Duodenal mucosa (tissue), 2 donors: ENCODE data around the gene QRFP.

ENCODE experiments used
- H3K27ac ChIP-seq: one replicate; pipeline ENCODE4 v1.7.0; 2013; ENCODE audit warnings: low read depth, low read length
- H3K27me3 ChIP-seq, 2 donors: one replicate each; pipeline ENCODE4 v1.7.0; 2013; ENCODE audit warnings: low read length in 2 of 2, control low read depth in 1 of 2; ENCODE audit not compliant: insufficient read depth in 2 of 2, control insufficient read depth in 1 of 2
- H3K36me3 ChIP-seq, 2 donors: one replicate each; pipeline ENCODE4 v1.7.0; 2013; ENCODE audit warnings: low read length in 2 of 2, control low read depth in 1 of 2; ENCODE audit not compliant: insufficient read depth in 2 of 2, control insufficient read depth in 1 of 2
- H3K4me1 ChIP-seq, 2 donors: one replicate each; pipeline ENCODE4 v1.7.0; 2013; ENCODE audit warnings: low read length in 2 of 2, control low read depth in 1 of 2; ENCODE audit not compliant: insufficient read depth in 2 of 2, control insufficient read depth in 1 of 2
- H3K4me3 ChIP-seq, 2 donors: one replicate each; pipeline ENCODE4 v1.7.0; 2013; ENCODE audit warnings: low read length in 2 of 2, low read depth in 1 of 2
- H3K9ac ChIP-seq, 2 donors: one replicate each; pipeline ENCODE4 v1.7.0; 2013; ENCODE audit warnings: low read length in 2 of 2, low read depth in 1 of 2
- H3K9me3 ChIP-seq, 2 donors: one replicate each; pipeline ENCODE4 v1.7.0; 2013; ENCODE audit warnings: low read length in 2 of 2, control low read depth in 1 of 2; ENCODE audit not compliant: control insufficient read depth in 1 of 2

Gene QRFP

GRCh38 chr9:130880599-130881220, 15.9 kb downstream of the QRFP start:
- peaks cover 47 to 84% of the 10 kb centered on the region in 2 donors for H3K36me3 ChIP-seq
- H3K4me1 ChIP-seq: peaks cover 0 to 8% of the 10 kb centered on the region in 2 donors

GRCh38 chr9:130879863-130880411, 16.7 kb downstream of the QRFP start:
- Histone ChIP-seq H3K36me3 (peaks cover 41 to 82% of the 10 kb centered on the region in 2 donors), H3K4me1 (peaks cover 0 to 8% of the 10 kb centered on the region in 2 donors)

More at GRCh38 chr9:130880599-130881220, 15.9 kb downstream of the QRFP start:
- Histone ChIP-seq H3K27me3 (no peaks in the 10 kb centered on the region), H3K9me3 (no peaks in the 10 kb centered on the region), H3K9ac (no peak overlapping the region), H3K4me3 (no peak overlapping the region), H3K27ac (no peak overlapping the region)

GRCh38 chr9:130878295-130878694, 18.3 kb downstream of the QRFP start:
- Histone ChIP-seq H3K4me3 (no peak overlapping the region), H3K27ac (no peak overlapping the region), H3K4me1 (peaks cover 5 to 22% of the 10 kb centered on the region in 2 donors), H3K36me3 (peaks cover 42 to 81% of the 10 kb centered on the region in 2 donors), H3K9me3 (no peaks in the 10 kb centered on the region), H3K9ac (no peak overlapping the region), H3K27me3 (no peaks in the 10 kb centered on the region)

More at GRCh38 chr9:130879863-130880411, 16.7 kb downstream of the QRFP start:
- Histone ChIP-seq H3K27me3 (no peaks in the 10 kb centered on the region), H3K27ac (no peak overlapping the region), H3K4me3 (no peak overlapping the region), H3K9me3 (no peaks in the 10 kb centered on the region), H3K9ac (no peak overlapping the region)

GRCh38 chr9:130877300-130877699, 19.3 kb downstream of the QRFP start:
- Histone ChIP-seq H3K9ac (no peak overlapping the region), H3K9me3 (no peaks in the 10 kb centered on the region), H3K4me1 (peaks cover 14 to 31% of the 10 kb centered on the region in 2 donors), H3K27me3 (no peaks in the 10 kb centered on the region), H3K4me3 (no peak overlapping the region), H3K27ac (no peak overlapping the region), H3K36me3 (peaks cover 41 to 81% of the 10 kb centered on the region in 2 donors)

GRCh38 chr9:130874783-130875182, 21.8 kb downstream of the QRFP start:
- Histone ChIP-seq H3K9me3 (no peaks in the 10 kb centered on the region), H3K4me1 (peaks cover 18 to 33% of the 10 kb centered on the region in 2 donors), H3K4me3 (no peak overlapping the region), H3K9ac (no peak overlapping the region), H3K27me3 (no peaks in the 10 kb centered on the region), H3K27ac (no peak overlapping the region), H3K36me3 (peaks cover 39 to 76% of the 10 kb centered on the region in 2 donors)

GRCh38 chr9:130873966-130874365, 22.6 kb downstream of the QRFP start:
- Histone ChIP-seq H3K9me3 (no peaks in the 10 kb centered on the region), H3K27ac (no peak overlapping the region), H3K4me3 (no peak overlapping the region), H3K27me3 (no peaks in the 10 kb centered on the region), H3K4me1 (peaks cover 23 to 31% of the 10 kb centered on the region in 2 donors), H3K9ac (no peak overlapping the region), H3K36me3 (peaks cover 31 to 73% of the 10 kb centered on the region in 2 donors)

- H3K9ac ChIP-seq: no peak overlapping the region
- H3K27ac ChIP-seq: no peak overlapping the region
- peaks cover 27 to 63% of the 10 kb centered on the region in 2 donors for H3K36me3 ChIP-seq
- H3K4me3 ChIP-seq: no peak overlapping the region
- H3K4me1 ChIP-seq: peaks cover 23 to 31% of the 10 kb centered on the region in 2 donors
- no peaks in the 10 kb centered on the region for H3K27me3 ChIP-seq
- no peaks in the 10 kb centered on the region for H3K9me3 ChIP-seq
Observed at GRCh38 chr9:130872912-130873503, 23.6 kb downstream of the QRFP start.

GRCh38 chr9:130872508-130872907, 24.1 kb downstream of the QRFP start:
- Histone ChIP-seq H3K4me3 (no peak overlapping the region), H3K9ac (no peak overlapping the region), H3K4me1 (peaks cover 23 to 31% of the 10 kb centered on the region in 2 donors), H3K9me3 (no peaks in the 10 kb centered on the region), H3K27me3 (no peaks in the 10 kb centered on the region), H3K27ac (no peak overlapping the region), H3K36me3 (peaks cover 27 to 64% of the 10 kb centered on the region in 2 donors)

- peaks cover 27 to 64% of the 10 kb centered on the region in 2 donors for H3K36me3 ChIP-seq
- no peak overlapping the region for H3K27ac ChIP-seq
- H3K9ac ChIP-seq: no peak overlapping the region
- no peak overlapping the region for H3K4me3 ChIP-seq
- H3K4me1 ChIP-seq: peaks cover 23 to 34% of the 10 kb centered on the region in 2 donors
- H3K27me3 ChIP-seq: no peaks in the 10 kb centered on the region
- no peaks in the 10 kb centered on the region for H3K9me3 ChIP-seq
Observed at GRCh38 chr9:130872093-130872492, 24.5 kb downstream of the QRFP start.

GRCh38 chr9:130871395-130872062, 25.1 kb downstream of the QRFP start:
- Histone ChIP-seq H3K36me3 (peaks cover 27 to 62% of the 10 kb centered on the region in 2 donors), H3K9ac (no peak overlapping the region), H3K9me3 (no peaks in the 10 kb centered on the region), H3K27ac (no peak overlapping the region), H3K4me1 (peaks cover 23 to 34% of the 10 kb centered on the region in 2 donors), H3K4me3 (no peak overlapping the region), H3K27me3 (no peaks in the 10 kb centered on the region)
